Hematopoietic multipotent progenitor cell treated with erythropoietin and hydrocortisone succinate and interleukin-3 and kit ligand, for 17 days (in vitro differentiated cells): ENCODE data around the gene OR2A7.
"Not testable (repeated sequence)": the region's sequence is repeated elsewhere in the genome, so short reads cannot be mapped to it uniquely, and the experiment has no call there.

Source experiments
- DNase-seq: peaks from one replicate; pipeline ENCODE4 v3.0.0-alpha.2; 2015; ENCODE audit warnings: low spot score

OR2A7 gene, protein sequence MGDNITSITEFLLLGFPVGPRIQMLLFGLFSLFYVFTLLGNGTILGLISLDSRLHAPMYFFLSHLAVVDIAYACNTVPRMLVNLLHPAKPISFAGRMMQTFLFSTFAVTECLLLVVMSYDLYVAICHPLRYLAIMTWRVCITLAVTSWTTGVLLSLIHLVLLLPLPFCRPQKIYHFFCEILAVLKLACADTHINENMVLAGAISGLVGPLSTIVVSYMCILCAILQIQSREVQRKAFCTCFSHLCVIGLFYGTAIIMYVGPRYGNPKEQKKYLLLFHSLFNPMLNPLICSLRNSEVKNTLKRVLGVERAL

DNA sequence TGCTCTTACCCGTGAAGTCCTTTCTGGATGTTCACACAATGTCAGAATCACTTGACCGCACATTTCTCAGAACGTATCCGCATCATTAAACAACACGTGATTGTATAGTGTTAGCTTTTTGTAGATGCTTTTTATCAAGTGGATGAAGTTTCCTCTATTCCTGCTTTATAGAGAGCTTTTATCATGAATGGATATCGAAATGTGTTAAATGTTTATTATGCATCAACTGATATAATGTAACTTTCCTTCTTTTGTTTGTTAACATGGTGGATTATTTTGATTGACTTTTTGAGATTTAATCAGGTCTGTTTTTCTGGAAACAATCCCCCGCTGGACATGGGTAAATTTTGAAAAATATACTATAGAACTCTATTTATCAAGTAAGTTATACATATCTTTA is at the start of gene OR2A7:
TSS of gene OR2A7 (minus strand) at position 101 of the 400 bp plus-strand sequence. CDS start 5,164 bp downstream, outside the sequence.
- DNase-seq, result peak; percentile 2

DNA sequence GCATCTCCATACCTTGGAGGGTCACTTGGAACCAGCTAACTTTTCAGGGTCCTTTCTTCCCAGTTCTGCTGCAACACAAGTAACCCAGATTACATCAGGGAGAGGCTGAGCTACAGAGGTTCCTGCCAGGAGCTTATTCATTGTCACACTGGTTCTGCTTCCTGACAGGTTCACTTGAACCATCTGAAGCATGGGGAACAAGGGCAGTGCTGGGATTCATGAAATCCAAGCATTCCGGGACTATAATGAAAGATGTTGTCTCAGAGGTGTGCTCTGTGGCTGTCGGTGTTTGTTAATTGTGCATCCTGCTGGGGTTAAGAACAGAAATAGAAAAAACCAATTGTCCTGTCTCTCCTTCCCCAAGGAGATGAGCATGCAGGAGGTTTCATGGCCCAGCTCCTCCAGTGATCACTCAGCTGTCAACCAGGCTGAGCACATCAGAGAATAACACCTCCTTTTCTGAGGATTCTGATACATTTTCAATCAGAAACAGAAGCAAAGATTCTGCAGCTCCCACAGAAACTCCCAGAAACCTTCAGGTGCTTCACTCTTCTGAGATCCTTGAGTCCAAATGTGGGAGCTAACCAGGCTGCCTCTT is 47.4 kb upstream of the OR2A7 start, which contains the start of gene OR2A1:
TSS of gene OR2A1 (plus strand) at position 548 of the 598 bp plus-strand sequence. CDS start 5,706 bp downstream, outside the sequence.
- DNase-seq, result not testable (repeated sequence)

DNA sequence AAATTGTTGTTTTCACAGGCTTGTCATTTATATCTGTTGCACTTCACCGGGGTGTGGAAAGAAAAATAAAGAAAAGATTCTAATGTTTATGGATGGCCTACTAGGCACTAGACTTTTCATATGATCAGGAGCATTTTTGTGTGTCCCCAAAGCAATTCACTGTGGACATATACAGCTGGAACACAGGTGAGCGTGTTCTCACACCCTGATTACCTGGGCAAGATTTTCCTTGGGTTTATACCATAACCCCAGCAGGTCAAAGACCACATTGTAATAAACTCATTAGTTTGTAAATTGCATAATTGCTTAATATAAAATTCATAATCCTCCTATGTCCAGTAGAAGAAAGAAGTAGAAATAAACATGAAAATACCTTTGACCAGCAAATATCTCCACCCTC is 46.6 kb upstream of the OR2A7 start:
- DNase-seq, result not testable (repeated sequence)

- DNase-seq, result not testable (repeated sequence)
These were observed 45.1 kb upstream of the OR2A7 start for GRCh38 chr7:144309702-144310101.

- not testable (repeated sequence) for DNase-seq
These were observed 40.6 kb upstream of the OR2A7 start for GRCh38 chr7:144305156-144305555.

DNA sequence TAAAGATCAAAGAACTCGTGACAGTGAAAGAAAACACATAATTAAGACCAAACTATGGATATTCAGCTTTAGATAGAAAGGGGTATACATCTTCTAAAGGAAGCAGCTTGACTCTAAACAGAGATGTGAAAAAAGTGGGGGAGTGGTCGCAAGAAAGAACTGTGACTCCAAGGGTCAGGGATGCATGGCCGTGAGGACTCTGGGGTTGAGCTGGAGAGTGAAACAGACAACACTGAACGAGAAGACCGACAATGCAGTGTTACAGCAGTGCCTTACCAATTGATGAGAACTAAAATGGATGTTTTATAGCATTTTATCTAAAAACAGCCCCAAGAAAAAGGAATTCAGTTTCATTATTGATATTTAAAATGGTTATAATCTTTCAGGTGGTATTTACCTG is 39.0 kb upstream of the OR2A7 start:
- not testable (repeated sequence) for DNase-seq

DNA sequence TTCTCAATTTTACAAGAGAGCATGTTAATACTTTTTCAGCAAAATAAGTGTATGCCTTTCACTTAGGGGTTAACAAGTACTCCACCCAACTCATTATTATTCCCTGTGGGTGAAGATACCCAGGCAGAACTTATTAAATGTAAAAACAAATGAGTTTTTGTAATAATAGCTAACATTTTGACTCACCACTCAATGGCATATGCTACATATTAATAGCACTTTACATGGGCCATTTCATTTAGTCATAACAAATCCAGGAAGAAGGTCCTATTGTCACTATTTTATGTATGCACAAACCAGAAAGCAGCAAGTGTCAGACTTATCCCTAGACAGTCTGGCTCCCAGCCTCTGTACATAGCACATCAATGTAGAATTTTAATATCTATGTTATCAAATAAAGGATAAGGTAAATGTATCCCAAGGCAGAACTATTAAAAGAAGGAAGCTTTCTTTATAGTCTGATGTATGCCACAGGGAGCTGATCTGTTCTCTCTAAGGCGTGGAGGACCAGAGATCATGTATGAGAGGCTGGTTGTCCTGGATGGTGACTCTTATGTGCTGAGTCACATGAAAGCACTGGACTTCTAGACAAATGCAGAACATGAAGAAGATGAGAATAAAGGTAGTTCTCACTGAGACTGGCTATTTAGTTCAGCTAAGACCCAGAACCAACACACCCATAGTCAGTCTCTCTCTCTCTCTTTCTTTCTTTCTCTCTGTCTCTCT is 38.1 kb upstream of the OR2A7 start:
- not testable (repeated sequence) for DNase-seq

DNA sequence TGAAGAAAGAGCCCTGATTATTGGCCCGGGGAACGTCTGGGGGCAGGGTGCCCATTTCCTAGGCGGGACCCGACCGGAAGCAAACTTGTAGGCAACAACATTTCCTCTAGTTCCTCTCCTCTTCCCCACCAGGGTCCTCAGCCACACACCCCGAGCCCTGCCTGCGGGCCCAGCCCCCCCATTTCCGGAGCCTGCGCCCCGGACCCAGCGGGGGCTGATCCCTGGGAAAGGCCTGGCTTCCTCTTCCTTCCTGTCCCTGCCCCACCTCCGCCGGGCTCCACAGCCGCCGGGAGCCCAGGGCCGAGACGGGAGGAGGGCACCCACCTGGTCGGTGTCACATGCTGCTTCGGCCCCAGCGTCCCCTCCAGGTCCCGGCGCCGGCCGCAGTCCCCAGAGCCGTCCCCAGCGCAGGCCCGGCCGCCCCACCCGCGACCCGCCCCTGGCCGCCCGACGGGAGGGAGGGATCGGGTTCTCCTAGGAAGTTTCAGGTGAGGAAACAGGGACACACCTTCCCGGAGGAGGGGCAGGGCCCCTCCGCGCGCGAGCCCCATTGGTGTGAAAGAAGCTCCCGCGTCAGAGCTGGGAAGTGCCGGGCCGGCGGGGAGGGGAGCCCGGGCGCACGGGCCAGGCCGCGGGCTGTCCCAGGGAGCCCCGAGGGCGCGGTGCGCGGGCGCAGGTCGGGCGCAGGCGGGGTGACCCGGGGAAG is 29.4 kb upstream of the OR2A7 start:
- DNase-seq, result not testable (repeated sequence)

- not testable (repeated sequence) for DNase-seq
These were observed 28.0 kb upstream of the OR2A7 start for GRCh38 chr7:144292384-144293161.

GRCh38 chr7:144291607-144292006 is 27.0 kb upstream of the OR2A7 start:
- DNase-seq, result not testable (repeated sequence)

- DNase-seq, result not testable (repeated sequence)
These were observed 22.7 kb upstream of the OR2A7 start for GRCh38 chr7:144287171-144287784.

- DNase-seq, result not testable (repeated sequence)
These were observed 19.1 kb upstream of the OR2A7 start for GRCh38 chr7:144283716-144284115.

- not testable (repeated sequence) for DNase-seq
These were observed 17.9 kb upstream of the OR2A7 start for GRCh38 chr7:144282490-144282889.

DNA sequence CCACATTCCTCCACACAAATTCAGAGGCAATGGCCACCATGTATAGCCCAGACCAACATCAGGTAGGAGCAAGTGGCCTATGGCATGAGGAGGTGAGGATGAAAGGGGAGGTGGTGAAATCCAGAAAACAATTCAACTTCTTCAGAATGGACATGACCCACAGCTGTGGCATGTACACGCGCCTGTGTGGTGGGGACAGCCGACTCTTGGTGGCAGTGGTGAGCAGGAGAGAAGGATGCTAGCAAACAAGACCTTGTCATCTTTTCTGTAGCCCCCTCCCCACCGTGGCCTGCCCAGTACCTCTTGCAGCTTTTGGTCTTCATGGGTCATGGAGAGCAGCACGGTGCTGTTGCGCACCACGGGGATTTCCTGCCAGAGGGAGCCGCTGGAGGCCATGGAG is 17.4 kb upstream of the OR2A7 start:
- DNase-seq, result not testable (repeated sequence)

GRCh38 chr7:144280010-144280409 is 15.4 kb upstream of the OR2A7 start:
- not testable (repeated sequence) for DNase-seq

GRCh38 chr7:144275281-144275680 is 10.7 kb upstream of the OR2A7 start:
- not testable (repeated sequence) for DNase-seq

DNA sequence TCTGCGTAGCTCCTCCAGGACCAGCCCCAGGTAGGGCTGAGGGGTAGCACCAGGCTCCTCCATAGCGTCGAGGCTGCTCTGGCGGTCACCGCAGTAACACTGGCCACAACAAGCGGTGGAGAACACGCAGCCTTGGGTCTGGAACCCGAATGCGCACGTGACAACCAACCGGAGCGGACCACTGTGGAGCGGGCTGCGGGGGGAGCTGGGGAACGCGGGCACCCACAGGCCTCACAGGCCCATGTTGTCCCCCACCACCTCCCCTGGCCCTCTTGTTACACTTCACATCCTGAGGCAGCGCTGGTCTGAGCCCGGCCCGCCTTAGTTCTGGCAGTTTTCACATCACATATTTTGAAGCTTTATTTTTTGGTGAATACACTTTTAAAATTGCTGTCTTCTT is 4.6 kb upstream of the OR2A7 start, which contains the start of gene CTAGE8:
TSS of gene CTAGE8 (minus strand) at position 101 of the 400 bp plus-strand sequence. CDS start at position 63, 38 bp downstream.
- not testable (repeated sequence) for DNase-seq

DNA sequence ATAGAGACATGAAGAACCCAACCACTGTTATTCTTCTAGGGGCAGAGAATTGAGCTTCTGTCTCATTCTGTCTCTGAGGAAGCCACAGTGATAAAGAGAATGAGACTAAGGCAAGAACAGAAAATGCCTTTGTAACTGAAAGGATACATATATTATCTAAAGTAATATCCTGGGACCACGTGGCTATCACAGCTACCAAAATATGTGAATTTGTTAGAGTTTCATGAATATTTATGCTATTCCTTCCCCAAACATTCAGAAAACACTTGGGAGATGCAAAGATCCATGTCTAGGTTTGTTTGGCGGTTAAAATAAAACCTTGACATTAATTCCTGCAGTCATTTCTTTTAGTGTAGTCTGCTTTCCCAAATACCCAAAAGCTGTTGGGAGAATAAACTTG is 2.5 kb downstream of the OR2A7 start:
- DNase-seq, result not testable (repeated sequence)

DNA sequence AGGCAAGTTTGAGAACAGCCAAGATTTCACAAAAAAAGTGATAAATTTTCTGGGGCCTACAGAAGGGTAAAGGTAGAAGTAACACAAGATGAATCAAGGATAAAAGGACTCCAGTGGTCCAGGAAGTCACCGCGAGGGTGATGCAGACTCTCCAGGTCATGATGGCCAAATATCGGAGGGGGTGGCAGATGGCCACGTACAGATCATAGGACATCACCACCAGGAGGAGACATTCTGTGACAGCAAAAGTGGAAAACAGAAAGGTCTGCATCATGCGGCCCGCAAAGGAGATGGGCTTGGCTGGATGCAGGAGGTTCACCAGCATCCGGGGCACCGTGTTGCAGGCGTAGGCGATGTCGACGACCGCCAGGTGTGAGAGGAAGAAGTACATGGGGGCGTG is 5.5 kb downstream of the OR2A7 start:
- DNase-seq, result not testable (repeated sequence)

- DNase-seq, result peak; percentile 4
These were observed 8.5 kb downstream of the OR2A7 start for GRCh38 chr7:144256112-144256511.
